Esophagus squamous epithelium (tissue), 4 donors: ENCODE measurements around the gene RUVBL2.

Experiments used
- POLR2A ChIP-seq, 4 donors: fragments of 450-650 bp; IDR thresholded peaks; one replicate each; pipeline ENCODE4 v1.6.1; 2017; ENCODE audit warnings: antibody characterized with exemption in 4 of 4, mild to moderate bottlenecking in 4 of 4, moderate library complexity in 3 of 4
- TF ChIP-seq, protein P1 (sequence below), 6 experiments: fragments of 450-650 bp in 4 of 6; fragments of 200-600 bp in 2 of 6; sonication (generic) in 2 of 6; IDR thresholded peaks; one replicate each; pipeline ENCODE4 v1.5.1; 2016 to 2019; ENCODE audit warnings: antibody characterized with exemption in 6 of 6, mild to moderate bottlenecking in 4 of 6, moderate library complexity in 4 of 6

DNA sequence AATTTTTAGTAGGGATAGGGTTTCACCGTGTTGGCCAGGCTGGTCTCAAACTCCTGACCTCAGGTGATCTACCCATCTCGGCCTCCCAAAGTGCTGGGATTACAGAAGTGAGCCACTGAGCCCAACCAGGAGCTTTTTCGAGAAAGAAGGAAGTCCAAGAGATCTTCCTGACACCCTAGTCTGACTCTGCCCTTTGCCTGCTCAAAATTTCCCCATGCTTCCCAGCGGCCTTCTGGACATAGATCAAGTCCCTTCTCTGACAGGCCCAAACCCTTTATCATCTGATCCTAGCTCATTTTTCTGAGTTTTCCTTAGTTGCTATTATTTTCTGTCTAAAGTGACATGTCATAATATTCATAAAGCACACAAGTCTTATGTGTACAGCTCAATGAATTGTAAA is 40.5 kb upstream of the RUVBL2 start:
- TF ChIP-seq, protein P1, sequence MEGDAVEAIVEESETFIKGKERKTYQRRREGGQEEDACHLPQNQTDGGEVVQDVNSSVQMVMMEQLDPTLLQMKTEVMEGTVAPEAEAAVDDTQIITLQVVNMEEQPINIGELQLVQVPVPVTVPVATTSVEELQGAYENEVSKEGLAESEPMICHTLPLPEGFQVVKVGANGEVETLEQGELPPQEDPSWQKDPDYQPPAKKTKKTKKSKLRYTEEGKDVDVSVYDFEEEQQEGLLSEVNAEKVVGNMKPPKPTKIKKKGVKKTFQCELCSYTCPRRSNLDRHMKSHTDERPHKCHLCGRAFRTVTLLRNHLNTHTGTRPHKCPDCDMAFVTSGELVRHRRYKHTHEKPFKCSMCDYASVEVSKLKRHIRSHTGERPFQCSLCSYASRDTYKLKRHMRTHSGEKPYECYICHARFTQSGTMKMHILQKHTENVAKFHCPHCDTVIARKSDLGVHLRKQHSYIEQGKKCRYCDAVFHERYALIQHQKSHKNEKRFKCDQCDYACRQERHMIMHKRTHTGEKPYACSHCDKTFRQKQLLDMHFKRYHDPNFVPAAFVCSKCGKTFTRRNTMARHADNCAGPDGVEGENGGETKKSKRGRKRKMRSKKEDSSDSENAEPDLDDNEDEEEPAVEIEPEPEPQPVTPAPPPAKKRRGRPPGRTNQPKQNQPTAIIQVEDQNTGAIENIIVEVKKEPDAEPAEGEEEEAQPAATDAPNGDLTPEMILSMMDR (IDR thresholded peaks at IDR 0.05), result no peak
- TF ChIP-seq POLR2A (IDR thresholded peaks at IDR 0.05), result no peak
